GM19238 (cell line): Measurements from ENCODE around the gene WWTR1.
A peak's percentile ranks its signal among the peaks of the same experiment; 100 is the strongest.

Source experiments
- DNase-seq: peaks from one replicate; pipeline ENCODE4 v3.0.0; 2011; ENCODE audit warnings: low spot score; ENCODE audit not compliant: insufficient read length

Gene WWTR1

DNA sequence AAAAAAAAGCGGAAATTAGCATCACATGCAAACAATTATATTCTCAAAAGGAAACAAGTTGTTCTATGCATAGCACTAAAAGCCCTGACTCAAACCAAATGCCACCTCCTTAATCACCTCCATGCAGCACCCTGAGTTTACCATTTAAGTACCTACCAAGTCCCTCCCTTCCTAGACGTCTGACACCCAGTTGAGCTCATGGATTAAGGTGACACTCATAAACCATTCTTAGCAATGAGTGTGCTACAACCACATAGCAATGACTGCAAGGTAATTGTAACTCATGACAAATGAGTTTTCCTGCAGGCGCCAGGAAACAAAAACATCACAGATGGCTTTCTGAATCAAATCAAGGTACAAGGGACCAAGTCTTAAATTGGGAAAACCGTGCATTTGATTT is 32.0 kb downstream of the WWTR1 start:
- no peak for DNase-seq

GRCh38 chr3:149623824-149624223 is 34.0 kb downstream of the WWTR1 start:
- DNase-seq, result no peak

DNA sequence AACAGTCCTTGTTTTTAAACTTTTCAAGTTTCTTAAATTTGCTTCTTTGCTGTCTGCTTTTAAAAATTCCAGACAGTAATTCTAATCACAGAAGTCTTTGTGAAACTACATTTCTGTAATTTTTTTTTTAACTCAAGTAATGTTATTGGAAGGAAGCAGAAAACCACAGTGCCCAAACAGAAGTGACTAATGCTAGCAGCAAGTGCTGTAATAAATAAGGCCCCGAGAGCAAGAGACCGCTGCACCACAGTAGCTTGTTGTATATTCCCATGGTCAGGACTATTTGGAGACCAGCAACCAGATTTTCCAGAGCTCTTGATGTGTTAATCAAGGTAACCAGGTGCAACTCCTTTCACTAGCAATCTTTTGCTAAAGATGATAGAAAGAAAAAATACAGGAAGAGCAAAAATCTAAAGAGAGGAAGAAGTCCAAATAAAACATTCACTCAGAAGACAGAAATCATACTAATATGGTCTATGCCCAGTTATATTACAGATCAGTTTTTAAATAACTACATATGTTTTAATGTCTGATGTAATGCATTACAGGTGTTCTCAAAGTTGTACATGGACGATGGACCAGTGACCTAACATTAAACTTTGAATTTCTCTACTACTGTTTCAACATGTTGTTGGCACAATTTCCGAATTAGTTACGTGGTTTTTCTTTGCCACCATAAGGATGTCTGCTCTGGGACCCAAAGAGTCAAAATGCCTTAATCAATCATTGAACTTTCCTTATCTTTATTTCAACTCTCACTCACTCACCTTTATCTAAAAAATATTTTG is 36.4 kb downstream of the WWTR1 start:
- DNase-seq, result no peak

GRCh38 chr3:149620291-149621020 is 37.4 kb downstream of the WWTR1 start:
- no peak for DNase-seq

- no peak for DNase-seq
Observed at GRCh38 chr3:149619136-149619535, 38.7 kb downstream of the WWTR1 start.

- no peak for DNase-seq
Observed at GRCh38 chr3:149618151-149619123, 39.4 kb downstream of the WWTR1 start.

- DNase-seq, result no peak
Observed at GRCh38 chr3:149615731-149616221, 42.0 kb downstream of the WWTR1 start.

DNA sequence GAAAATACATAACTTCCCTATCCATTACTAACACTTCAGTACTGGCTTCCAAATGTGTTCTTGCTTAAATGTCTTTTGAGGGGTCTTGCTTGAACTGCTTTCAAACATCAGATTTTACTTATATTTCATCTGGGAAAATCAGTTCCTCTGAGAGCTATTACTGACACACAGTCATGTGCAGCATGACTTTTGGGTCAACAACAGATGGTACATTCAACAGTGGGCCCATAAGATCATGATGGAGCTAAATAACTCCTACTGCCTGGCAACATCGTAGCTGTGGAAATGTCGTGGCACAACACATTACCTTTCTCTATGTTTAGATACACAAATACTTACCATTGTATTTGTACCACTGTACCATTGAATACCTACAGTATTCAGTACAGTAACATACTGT is 43.8 kb downstream of the WWTR1 start:
- no peak for DNase-seq

DNA sequence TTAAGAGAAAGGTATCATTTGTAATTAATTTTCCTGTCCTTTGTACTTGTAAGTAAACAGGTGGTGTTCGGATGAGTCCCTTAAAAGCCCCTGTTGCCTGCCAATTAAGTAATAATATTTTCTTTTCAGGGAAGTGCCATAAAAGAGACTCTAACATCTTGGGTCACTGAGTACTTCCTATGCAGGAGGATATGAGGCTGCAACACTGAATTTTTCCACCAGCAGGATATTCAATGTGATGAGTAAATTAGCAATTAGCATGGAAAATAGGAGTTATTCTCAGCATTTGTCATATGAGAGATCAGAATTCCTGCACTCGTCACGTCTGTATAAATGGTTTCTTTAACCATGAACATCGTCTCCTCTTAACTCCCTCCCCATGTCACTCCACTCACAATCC is 45.4 kb downstream of the WWTR1 start:
- no peak for DNase-seq

DNA sequence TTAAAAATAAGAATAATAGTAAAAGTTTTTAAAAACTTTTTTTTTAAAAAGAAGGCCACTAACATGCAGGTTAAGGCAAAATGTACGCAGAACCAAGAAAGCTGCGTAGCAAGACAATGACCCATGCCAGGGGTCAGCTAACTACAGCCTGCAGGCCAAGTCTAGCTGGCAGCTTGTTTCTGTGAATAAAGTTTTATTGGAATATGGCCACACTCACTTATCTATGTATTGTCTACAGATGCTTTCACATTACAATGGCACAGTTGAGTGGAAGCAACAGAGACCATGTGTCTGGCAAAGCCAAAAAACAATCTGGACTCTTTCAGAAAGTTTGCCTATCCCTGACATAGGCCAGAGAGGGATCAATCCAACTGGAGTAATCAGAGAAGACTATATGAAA is 46.7 kb downstream of the WWTR1 start:
- no peak for DNase-seq

- no peak for DNase-seq
Observed at GRCh38 chr3:149610351-149611105, 47.3 kb downstream of the WWTR1 start.

DNA sequence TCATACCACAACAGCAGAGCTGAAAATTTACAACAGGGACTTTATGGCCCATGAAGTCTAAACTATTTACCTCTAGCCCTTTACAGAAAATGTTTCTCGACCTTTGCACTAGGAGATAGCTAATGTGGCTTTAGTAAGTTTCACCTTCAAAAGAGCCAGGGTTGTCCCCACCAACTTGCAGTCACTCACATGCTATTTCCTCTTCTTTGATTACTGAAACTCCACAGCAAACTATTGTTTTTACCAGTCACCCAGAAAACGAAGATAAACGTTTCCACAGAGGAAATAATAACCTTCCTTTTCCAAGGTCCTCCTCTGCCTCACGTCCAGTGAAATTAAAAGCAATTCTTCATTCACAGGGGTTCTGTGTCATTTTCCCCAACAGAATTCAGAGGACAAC is 48.2 kb downstream of the WWTR1 start:
- peak; percentile 34 for DNase-seq

DNA sequence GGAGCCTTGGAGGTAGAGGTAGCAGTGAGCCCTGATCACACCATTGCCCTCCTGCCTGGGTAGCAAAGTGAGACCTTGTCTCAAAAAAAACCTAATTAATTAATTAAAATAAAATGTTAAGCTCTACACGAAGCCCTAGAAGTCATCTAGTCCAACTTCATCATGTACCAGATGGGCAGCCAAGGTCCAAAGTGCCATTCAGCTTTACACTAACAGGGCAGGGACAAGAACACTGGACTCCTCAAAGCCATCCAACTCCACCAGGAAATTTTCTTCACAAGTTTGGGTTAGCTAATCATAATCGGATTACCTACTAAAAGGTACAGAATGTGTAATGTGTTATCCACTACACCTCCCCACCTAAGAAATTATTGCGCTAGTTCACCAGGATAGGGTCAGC is 48.8 kb downstream of the WWTR1 start:
- no peak for DNase-seq

DNA sequence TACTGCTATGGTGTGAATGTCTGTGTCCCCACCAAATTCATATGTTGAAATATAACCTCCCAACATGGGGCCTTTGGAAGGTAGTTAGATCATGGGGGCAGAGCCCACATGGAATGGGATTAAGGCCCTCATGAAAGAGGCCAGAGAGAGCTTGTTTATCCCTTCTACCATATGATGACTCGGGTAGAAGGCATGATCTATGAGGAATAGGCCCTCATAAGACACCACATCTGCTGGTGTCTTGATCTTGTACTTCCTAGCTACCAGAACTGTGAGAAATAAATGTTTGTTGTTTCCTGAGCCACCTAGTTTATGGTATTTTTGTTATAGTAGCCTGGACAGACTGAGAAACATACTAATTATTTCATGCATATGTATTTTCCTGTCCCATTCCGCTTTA is 51.9 kb downstream of the WWTR1 start:
- DNase-seq, result no peak

DNA sequence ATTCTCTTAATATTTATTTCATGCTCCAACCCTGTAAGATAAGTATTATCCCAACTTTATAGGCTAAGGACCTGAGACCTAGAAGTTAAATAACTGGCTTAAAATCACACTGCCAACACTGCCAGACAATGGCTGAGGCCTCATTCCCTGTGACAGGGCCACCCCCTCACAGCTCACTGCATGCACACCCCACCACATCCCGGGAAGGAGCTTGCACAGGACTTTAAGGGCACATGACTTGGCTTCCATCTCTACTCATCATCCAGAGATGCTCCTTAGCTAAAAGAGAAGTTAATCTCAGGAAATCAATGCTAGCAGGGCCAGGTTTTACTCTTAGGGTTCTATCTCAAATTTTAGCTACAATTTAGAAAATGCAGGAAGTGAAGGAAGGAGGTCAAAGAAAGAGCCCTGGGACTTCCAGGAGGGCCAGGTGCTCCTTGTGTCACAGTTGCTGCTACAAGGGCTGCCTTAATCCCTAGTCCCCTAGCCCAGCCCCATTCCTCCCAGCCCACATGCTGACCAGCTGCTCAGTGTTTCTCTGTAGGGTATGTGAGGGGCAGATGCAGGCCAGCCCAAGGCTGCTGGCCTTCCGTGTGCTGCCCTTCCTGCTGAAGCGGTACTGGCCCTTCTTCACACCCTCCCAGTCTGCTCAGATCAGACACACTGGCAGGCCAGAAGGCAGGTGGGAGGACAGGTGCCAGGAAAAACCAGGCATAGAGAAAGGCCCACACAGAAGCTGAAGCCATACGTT is 53.5 kb downstream of the WWTR1 start:
- DNase-seq, result no peak

GRCh38 chr3:149603126-149604074 is 54.4 kb downstream of the WWTR1 start:
- no peak for DNase-seq

GRCh38 chr3:149600634-149601033 is 57.2 kb downstream of the WWTR1 start:
- no peak for DNase-seq

GRCh38 chr3:149599236-149599635 is 58.6 kb downstream of the WWTR1 start:
- DNase-seq, result no peak
